Kidney (tissue), 14 donors: ENCODE data around the gene ABCG2. TPM values are rescaled to one million over a fixed set of nuclear protein-coding genes. Genes with fewer than 3 reads are reported as not detected.

ENCODE experiments used
- DNase-seq, 5 donors: peaks; one replicate each; pipeline ENCODE4 v3.0.0-alpha.2; 2013 to 2020
- FAIRE-seq: peaks from 2 replicates; lab custom pipeline; 2012; peaks lifted over from hg19 to GRCh38; lab: Jason Lieb, UNC
- H3K27ac ChIP-seq, 2 donors: one replicate each; pipeline ENCODE4 v1.7.0; 2013; ENCODE audit warnings: low read depth in 2 of 2, low read length in 2 of 2, inconsistent platforms in 1 of 2
- H3K27me3 ChIP-seq: one replicate; pipeline ENCODE4 v1.7.1; 2013; ENCODE audit warnings: low read length, inconsistent platforms; ENCODE audit not compliant: control insufficient read depth, insufficient read depth
- H3K36me3 ChIP-seq, 3 donors: one replicate each; pipeline versions ENCODE4 v1.7.0 to v1.7.1; 2013; ENCODE audit warnings: low read length in 3 of 3, control low read depth in 1 of 3, inconsistent platforms in 1 of 3; ENCODE audit not compliant: insufficient read depth in 3 of 3, control insufficient read depth in 2 of 3
- H3K4me1 ChIP-seq, 3 donors: one replicate each; pipeline versions ENCODE4 v1.7.0 to v1.7.1; 2013; ENCODE audit warnings: low read length in 3 of 3, inconsistent platforms in 1 of 3, low read depth in 1 of 3; ENCODE audit not compliant: control insufficient read depth in 2 of 3, insufficient read depth in 2 of 3
- H3K4me3 ChIP-seq, 3 donors: one replicate each; pipeline versions ENCODE4 v1.7.0 to v1.8.1; 2013; ENCODE audit warnings: low read length in 3 of 3, control low read depth in 1 of 3, inconsistent platforms in 1 of 3
- H3K9ac ChIP-seq, 3 donors: one replicate each; pipeline versions ENCODE4 v1.7.0 to v1.7.1; 2013; ENCODE audit warnings: low read length in 3 of 3, control low read depth in 1 of 3, inconsistent platforms in 1 of 3
- H3K9me3 ChIP-seq, 3 donors: one replicate each; pipeline versions ENCODE4 v1.7.0 to v1.7.1; 2013; ENCODE audit warnings: low read length in 3 of 3, control low read depth in 1 of 3, inconsistent platforms in 1 of 3; ENCODE audit not compliant: control insufficient read depth in 2 of 3, insufficient read depth in 1 of 3
- CTCF ChIP-seq: IDR thresholded peaks from 3 replicates; pipeline ENCODE4 v1.5.1; 2012; ENCODE audit warnings: mild to moderate bottlenecking, moderate library complexity, borderline replicate concordance; ENCODE audit not compliant: insufficient read depth; ENCODE audit errors: extremely low read depth
- intact Hi-C: fragments of 100-400 bp; cut with DNase I; formaldehyde crosslinking; loops from one replicate; pipeline ENCODE4 v1.11.1; 2022
- polyA plus RNA-seq: library from polyadenylated mRNA; stranded (reverse); fragments of 350-450 nt; fragmentation: Illumina TruSeq; extraction: RNeasy Lipid Tissue Mini Kit (QIAGEN cat#74804); gene quantifications from one replicate; pipeline ENCODE4 v1.2.3, GENCODE V29; 2014; ENCODE audit warnings: low read depth, low replicate concordance; ENCODE audit not compliant: insufficient read depth
- total RNA-seq: library from RNA; stranded (reverse); fragmentation: NEBNext Ultra II Directional; extraction: Animal tissue kit (Norgen Biotek cat#: 25700); gene quantifications from one replicate; pipeline ENCODE4 v1.2.1, GENCODE V29; 2021
- donor health status: control.
- donor health status: control.
- donor health status: control.
- donor health status: control.
- donor health status: control.
- donor health status: DM: yes; HTN: yes; CAD: no.
- donor health status: Normal renal cell carcinoma (clear cell type).

Gene ABCG2
- total and polyA plus RNA-seq, 2 donors from 2014 or later: 1.5 to 4.7 TPM

- DNase-seq (no peak), FAIRE-seq (no peak)
- H3K9ac ChIP-seq: no peak overlapping the region
- TF ChIP-seq CTCF: no peak
- no peaks in the 10 kb centered on the region for H3K9me3 ChIP-seq
- intact Hi-C loops: no loop called here
- H3K4me1 ChIP-seq: peaks cover 0 to 5% (median 0%) of the 10 kb centered on the region in 3 donors
- no peak overlapping the region for H3K4me3 ChIP-seq
- no peaks in the 10 kb centered on the region for H3K27me3 ChIP-seq
- no peak overlapping the region for H3K27ac ChIP-seq
- no peaks in the 10 kb centered on the region for H3K36me3 ChIP-seq
Observed at GRCh38 chr4:88144048-88144447, 14.4 kb downstream of the ABCG2 start.

GRCh38 chr4:88143504-88143903 lies 14.9 kb downstream of the ABCG2 start:
- Histone ChIP-seq H3K9me3 (no peaks in the 10 kb centered on the region), H3K27me3 (no peaks in the 10 kb centered on the region), H3K4me1 (peaks cover 0 to 5% (median 2%) of the 10 kb centered on the region in 3 donors), H3K27ac (no peak overlapping the region), H3K4me3 (no peak overlapping the region), H3K36me3 (no peaks in the 10 kb centered on the region), H3K9ac (no peak overlapping the region)
- FAIRE-seq (no peak), DNase-seq (no peak)
- TF ChIP-seq CTCF: no peak
- intact Hi-C loops: no loop called here

GRCh38 chr4:88138561-88138960 lies 19.9 kb downstream of the ABCG2 start:
- Histone ChIP-seq H3K9ac (no peak overlapping the region), H3K36me3 (no peaks in the 10 kb centered on the region), H3K9me3 (no peaks in the 10 kb centered on the region), H3K27me3 (no peaks in the 10 kb centered on the region), H3K4me1 (peaks cover 0 to 5% (median 0%) of the 10 kb centered on the region in 3 donors), H3K4me3 (no peak overlapping the region), H3K27ac (no peak overlapping the region)
- FAIRE-seq: no peak
- intact Hi-C loops: no loop called here
- no peak for TF ChIP-seq CTCF
- no peak for DNase-seq

- no peak overlapping the region for H3K27ac ChIP-seq
- DNase-seq: no peak
- H3K9me3 ChIP-seq: no peaks in the 10 kb centered on the region
- no peak overlapping the region for H3K4me3 ChIP-seq
- H3K9ac ChIP-seq: no peak overlapping the region
- no peaks in the 10 kb centered on the region for H3K36me3 ChIP-seq
- H3K4me1 ChIP-seq: peaks cover 0 to 5% (median 0%) of the 10 kb centered on the region in 3 donors
- no peak for TF ChIP-seq CTCF
- no peak for FAIRE-seq
- intact Hi-C loops: no loop called here
- H3K27me3 ChIP-seq: no peaks in the 10 kb centered on the region
Observed at GRCh38 chr4:88137112-88137511, 21.3 kb downstream of the ABCG2 start.
